Astrocyte of the cerebellum (primary cell): Measurements from ENCODE around the gene PRPF4.

Experiments used
- DNase-seq: peaks from one replicate; pipeline ENCODE4 v3.0.0-alpha.2; 2011; ENCODE audit warnings: low read depth
- H3K4me3 ChIP-seq: 2 replicates; pipeline ENCODE4 v1.5.1; 2011; ENCODE audit warnings: mild to moderate bottlenecking, low read depth, low read length, moderate library complexity
- CTCF ChIP-seq: IDR thresholded peaks from 2 replicates; pipeline ENCODE4 v1.5.1; 2012; ENCODE audit warnings: low read length, low read depth, moderate library complexity, mild to moderate bottlenecking; ENCODE audit errors: missing control alignments
- in situ Hi-C: cut with HindIII; loops from 2 replicates; pipeline ENCODE4 v1.10.0; 2017; ENCODE audit warnings: low sequenced_read_pairs

The PRPF4 gene

GRCh38 chr9:113331780-113332179 is 56.3 kb downstream of the PRPF4 start:
- no peak overlapping the region for H3K4me3 ChIP-seq
- in situ Hi-C loops = no loop called here
- DNase-seq = no peak
- TF ChIP-seq CTCF = no peak

GRCh38 chr9:113337714-113338113 is 62.3 kb downstream of the PRPF4 start:
- DNase-seq = no peak
- in situ Hi-C loops = no loop called here
- no peak for TF ChIP-seq CTCF
- H3K4me3 ChIP-seq = no peak overlapping the region

- DNase-seq = peak; percentile 69
- H3K4me3 ChIP-seq = peak within 1 kb of the TSS; percentile 74
- in situ Hi-C loops = no loop called here
- TF ChIP-seq CTCF = no peak
Measured at GRCh38 chr9:113340011-113340699, 64.7 kb downstream of the PRPF4 start, which contains the start of gene WDR31. WDR31 (minus strand) TSS chr9:113340275; CDS start chr9:113332022, 8,253 bp downstream.

- no peak for DNase-seq
- in situ Hi-C loops = no loop called here
- H3K4me3 ChIP-seq = no peak overlapping the region
- no peak for TF ChIP-seq CTCF
Measured at GRCh38 chr9:113341712-113342410, 66.4 kb downstream of the PRPF4 start.
